Psoas muscle (tissue), 8 donors: ENCODE measurements around the gene LRBA. TPM values are rescaled to one million over a fixed set of nuclear protein-coding genes. Genes with fewer than 3 reads are reported as not detected.

Experiments used
- ATAC-seq, 4 donors: fragments of 200-7000 bp; cut with Tn5 transposase; one replicate each; pipeline ENCODE4 v1.9.1; 2020; ENCODE audit warnings: moderate library complexity in 3 of 4, mild to moderate bottlenecking in 2 of 4
- DNase-seq, 2 donors: peaks; one replicate each; pipeline ENCODE4 v3.0.0-alpha.2; 2020
- H3K27ac ChIP-seq: fragments of 200-600 bp; one replicate; pipeline ENCODE4 v1.8.0; 2022
- H3K27me3 ChIP-seq, 3 donors: fragments of 200-600 bp in 1 of 3; one replicate each; pipeline versions ENCODE4 v1.6.1 to v1.8.0; 2013 to 2022; ENCODE audit warnings: low read length in 2 of 3, mild to moderate bottlenecking in 2 of 3, moderate library complexity in 1 of 3; ENCODE audit not compliant: insufficient read depth in 3 of 3
- H3K36me3 ChIP-seq, 2 donors: fragments of 200-600 bp in 1 of 2; one replicate each; pipeline versions ENCODE4 v1.6.1 to v1.8.0; 2013 to 2022; ENCODE audit warnings: low read depth in 1 of 2, mild to moderate bottlenecking in 1 of 2, moderate library complexity in 1 of 2; ENCODE audit not compliant: insufficient read depth in 1 of 2
- H3K4me1 ChIP-seq: fragments of 200-600 bp; one replicate; pipeline ENCODE4 v1.8.0; 2022
- H3K4me3 ChIP-seq: fragments of 200-600 bp; one replicate; pipeline ENCODE4 v1.8.0; 2022; ENCODE audit warnings: mild to moderate bottlenecking
- H3K9me3 ChIP-seq: fragments of 200-600 bp; one replicate; pipeline ENCODE4 v1.8.0; 2022
- WGBS, 3 donors: extraction: QIAGEN DNeasy Blood & Tissue Kit; methylation state at CpG; one replicate each; pipeline versions ENCODE4 v1.1.6 to v1.1.7; 2013; 5-methylcytosine and 5-hydroxymethylcytosine counted together
- intact Hi-C, 2 donors: fragments of 100-400 bp; cut with DNase I; formaldehyde crosslinking; loops; one replicate each; pipeline versions ENCODE4 v1.11.0 to v1.14.2; 2022
- polyA plus RNA-seq, 3 donors: library from polyadenylated mRNA; stranded (reverse); fragments of 200-250 nt; gene quantifications; one replicate each; pipeline ENCODE4 v1.2.3, GENCODE V29; 2013
- total RNA-seq, 4 donors: library from RNA; stranded (reverse); fragmentation: NEBNext Ultra II Directional in 2 of 4; extraction: Animal tissue kit (Norgen Biotek cat#: 25700) in 2 of 4; gene quantifications; one replicate each; pipeline versions ENCODE4 v1.2.1 to v1.2.4, GENCODE V29; 2021 to 2023
- TF ChIP-seq, protein P1 (sequence below): fragments of 200-600 bp; IDR thresholded peaks from one replicate; pipeline ENCODE4 v1.8.0; 2022; ENCODE audit warnings: antibody characterized with exemption
- donor health status: healthy with polysubstance abuse.
- donor health status: DM: no; HTN: no; CAD: no; lungs with moderate emphysema.
- donor health status: Bipolar disorder and iron deficiency.
- donor health status: healthy.
- donor health status: DM: yes; HTN: yes; CAD: no.
- donor health status: DM: no; HTN: no; CAD: no.
- donor health status: DM: no; HTN: no; CAD: no.
- donor health status: DM: yes; HTN: yes; CAD: no.

The LRBA gene
- total and polyA plus RNA-seq, 7 donors: 2.9 to 10.6 (median 6.4) TPM

- ATAC-seq (no peak), DNase-seq (no peak)
- Histone ChIP-seq H3K4me3 (no peak overlapping the region), H3K27me3 (no peaks in the 10 kb centered on the region), H3K36me3 (no peaks in the 10 kb centered on the region), H3K27ac (no peak overlapping the region), H3K4me1 (no peaks in the 10 kb centered on the region), H3K9me3 (no peaks in the 10 kb centered on the region)
- intact Hi-C loops: no loop called here
- 96 to 97% (median 96%) methylated on average over 1 of the region's 1 CpG for WGBS, 3 donors
- TF ChIP-seq, protein P1, sequence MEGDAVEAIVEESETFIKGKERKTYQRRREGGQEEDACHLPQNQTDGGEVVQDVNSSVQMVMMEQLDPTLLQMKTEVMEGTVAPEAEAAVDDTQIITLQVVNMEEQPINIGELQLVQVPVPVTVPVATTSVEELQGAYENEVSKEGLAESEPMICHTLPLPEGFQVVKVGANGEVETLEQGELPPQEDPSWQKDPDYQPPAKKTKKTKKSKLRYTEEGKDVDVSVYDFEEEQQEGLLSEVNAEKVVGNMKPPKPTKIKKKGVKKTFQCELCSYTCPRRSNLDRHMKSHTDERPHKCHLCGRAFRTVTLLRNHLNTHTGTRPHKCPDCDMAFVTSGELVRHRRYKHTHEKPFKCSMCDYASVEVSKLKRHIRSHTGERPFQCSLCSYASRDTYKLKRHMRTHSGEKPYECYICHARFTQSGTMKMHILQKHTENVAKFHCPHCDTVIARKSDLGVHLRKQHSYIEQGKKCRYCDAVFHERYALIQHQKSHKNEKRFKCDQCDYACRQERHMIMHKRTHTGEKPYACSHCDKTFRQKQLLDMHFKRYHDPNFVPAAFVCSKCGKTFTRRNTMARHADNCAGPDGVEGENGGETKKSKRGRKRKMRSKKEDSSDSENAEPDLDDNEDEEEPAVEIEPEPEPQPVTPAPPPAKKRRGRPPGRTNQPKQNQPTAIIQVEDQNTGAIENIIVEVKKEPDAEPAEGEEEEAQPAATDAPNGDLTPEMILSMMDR: no peak
These were observed 307.1 kb downstream of the LRBA start for GRCh38 chr4:150708004-150708403.

- DNase-seq (no peak), ATAC-seq (no peak)
- Histone ChIP-seq H3K36me3 (no peaks in the 10 kb centered on the region), H3K27me3 (no peaks in the 10 kb centered on the region), H3K9me3 (no peaks in the 10 kb centered on the region), H3K27ac (no peak overlapping the region), H3K4me1 (no peaks in the 10 kb centered on the region), H3K4me3 (no peak overlapping the region)
- TF ChIP-seq, protein P1: no peak
- intact Hi-C loops: no loop called here
These were observed 315.5 kb downstream of the LRBA start for GRCh38 chr4:150699599-150699998.

GRCh38 chr4:150695162-150695561 lies 319.9 kb downstream of the LRBA start:
- TF ChIP-seq, protein P1: no peak
- intact Hi-C loops: no loop called here
- Histone ChIP-seq H3K4me3 (no peak overlapping the region), H3K36me3 (no peaks in the 10 kb centered on the region), H3K4me1 (no peaks in the 10 kb centered on the region), H3K27ac (no peak overlapping the region), H3K9me3 (no peaks in the 10 kb centered on the region), H3K27me3 (no peaks in the 10 kb centered on the region)
- ATAC-seq (no peak), DNase-seq (no peak)
- 72 to 86% (median 81%) methylated on average over 2 of the region's 2 CpGs for WGBS, 3 donors

- Histone ChIP-seq H3K27ac (no peak overlapping the region), H3K4me1 (no peaks in the 10 kb centered on the region), H3K27me3 (no peaks in the 10 kb centered on the region), H3K4me3 (no peak overlapping the region), H3K9me3 (no peaks in the 10 kb centered on the region), H3K36me3 (no peaks in the 10 kb centered on the region)
- 69 to 82% (median 73%) methylated on average over 2 of the region's 2 CpGs for WGBS, 3 donors
- DNase-seq: no peak
- intact Hi-C loops: no loop called here
- TF ChIP-seq, protein P1: no peak
- ATAC-seq: no peak
These were observed 320.6 kb downstream of the LRBA start for GRCh38 chr4:150694438-150694837.

- ATAC-seq (no peak), DNase-seq (no peak)
- TF ChIP-seq, protein P1: no peak
- H3K27me3 ChIP-seq: no peaks in the 10 kb centered on the region
- H3K27ac ChIP-seq: no peak overlapping the region
- intact Hi-C loops: no loop called here
- H3K9me3 ChIP-seq: no peaks in the 10 kb centered on the region
- H3K36me3 ChIP-seq: no peaks in the 10 kb centered on the region
- H3K4me3 ChIP-seq: no peak overlapping the region
- H3K4me1 ChIP-seq: no peaks in the 10 kb centered on the region
- 85 to 89% (median 86%) methylated on average over 2 of the region's 2 CpGs for WGBS, 3 donors
These were observed 331.2 kb downstream of the LRBA start for GRCh38 chr4:150683775-150684350.
